ENCODE measurements around the gene GAS7.

GRCh38 chr17:10019941-10020451 is 178.4 kb downstream of the GAS7 start:
- no peak for TF ChIP-seq POLR2A (IDR thresholded peaks at IDR 0.05)
- TF ChIP-seq CTCF (IDR thresholded peaks at IDR 0.05): no peak
- TF ChIP-seq EP300 (IDR thresholded peaks at IDR 0.05): peak in 1 of 2 donors; percentile 35

Measured in tibial nerve (tissue), 4 donors.